Fibroblast of skin of right biceps (primary cell): Measurements from ENCODE around the gene TAPT1.
"Not testable (repeated sequence)": the region's sequence is repeated elsewhere in the genome, so short reads cannot be mapped to it uniquely, and the experiment has no call there.

ENCODE experiments used
- DNase-seq: peaks from one replicate; pipeline ENCODE4 v3.0.0-alpha.2; 2013

Gene TAPT1

GRCh38 chr4:16206848-16207247 lies 19.4 kb downstream of the TAPT1 start:
- peak; percentile 12 for DNase-seq

- no peak for DNase-seq
Observed at GRCh38 chr4:16206301-16206700, 20.0 kb downstream of the TAPT1 start.

- peak; percentile 6 for DNase-seq
Observed at GRCh38 chr4:16205298-16206164, 20.7 kb downstream of the TAPT1 start.

- no peak for DNase-seq
Observed at GRCh38 chr4:16204505-16204904, 21.8 kb downstream of the TAPT1 start.

GRCh38 chr4:16203083-16203482 lies 23.2 kb downstream of the TAPT1 start:
- no peak for DNase-seq

GRCh38 chr4:16202598-16202997 lies 23.7 kb downstream of the TAPT1 start:
- DNase-seq: no peak

GRCh38 chr4:16199093-16199492 lies 27.2 kb downstream of the TAPT1 start:
- peak; percentile 29 for DNase-seq

GRCh38 chr4:16197876-16198665 lies 28.2 kb downstream of the TAPT1 start:
- peak; percentile 7 for DNase-seq

GRCh38 chr4:16196482-16197393 lies 29.5 kb downstream of the TAPT1 start:
- peak; percentile 70 for DNase-seq

GRCh38 chr4:16195209-16195608 lies 31.1 kb downstream of the TAPT1 start:
- no peak for DNase-seq

- not testable (repeated sequence) for DNase-seq
Observed at GRCh38 chr4:16194798-16195197, 31.5 kb downstream of the TAPT1 start.

- DNase-seq: peak; percentile 51
Observed at GRCh38 chr4:16194214-16194613, 32.1 kb downstream of the TAPT1 start.

- peak; percentile 26 for DNase-seq
Observed at GRCh38 chr4:16192631-16193518, 33.4 kb downstream of the TAPT1 start.

GRCh38 chr4:16192057-16192456 lies 34.2 kb downstream of the TAPT1 start:
- no peak for DNase-seq

- peak; percentile 10 for DNase-seq
Observed at GRCh38 chr4:16187455-16187854, 38.8 kb downstream of the TAPT1 start.

GRCh38 chr4:16186986-16187385 lies 39.3 kb downstream of the TAPT1 start:
- no peak for DNase-seq

- no peak for DNase-seq
Observed at GRCh38 chr4:16183604-16184003, 42.7 kb downstream of the TAPT1 start.

- no peak for DNase-seq
Observed at GRCh38 chr4:16176621-16177020, 49.6 kb downstream of the TAPT1 start.

- DNase-seq: no peak
Observed at GRCh38 chr4:16171831-16172230, 54.4 kb downstream of the TAPT1 start.

GRCh38 chr4:16169490-16169889 lies 56.8 kb downstream of the TAPT1 start:
- DNase-seq: no peak

- DNase-seq: no peak
Observed at GRCh38 chr4:16168710-16169388, 57.4 kb downstream of the TAPT1 start.
